GM23248 (cell line): ENCODE measurements around the gene DDX17.

ENCODE experiments used
- EZH2 ChIP-seq: fragments of 200-600 bp; sonication (generic); IDR thresholded peaks from 2 replicates; pipeline ENCODE4 v1.6.1; 2018; ENCODE audit warnings: antibody characterized with exemption, mild to moderate bottlenecking; ENCODE audit not compliant: insufficient read depth, poor library complexity, severe bottlenecking
- EZH2phosphoT487 ChIP-seq: fragments of 200-600 bp; sonication (generic); IDR thresholded peaks from 2 replicates; pipeline ENCODE4 v1.6.1; 2018; ENCODE audit warnings: antibody characterized with exemption, moderate library complexity, mild to moderate bottlenecking, low read depth; ENCODE audit not compliant: insufficient read depth

GRCh38 chr22:38437416-38437815, 68.7 kb downstream of the DDX17 start:
- TF ChIP-seq EZH2 (no peak), EZH2phosphoT487 (no peak)
